ENCODE data around the gene SLC45A1.

The SLC45A1 gene

DNA sequence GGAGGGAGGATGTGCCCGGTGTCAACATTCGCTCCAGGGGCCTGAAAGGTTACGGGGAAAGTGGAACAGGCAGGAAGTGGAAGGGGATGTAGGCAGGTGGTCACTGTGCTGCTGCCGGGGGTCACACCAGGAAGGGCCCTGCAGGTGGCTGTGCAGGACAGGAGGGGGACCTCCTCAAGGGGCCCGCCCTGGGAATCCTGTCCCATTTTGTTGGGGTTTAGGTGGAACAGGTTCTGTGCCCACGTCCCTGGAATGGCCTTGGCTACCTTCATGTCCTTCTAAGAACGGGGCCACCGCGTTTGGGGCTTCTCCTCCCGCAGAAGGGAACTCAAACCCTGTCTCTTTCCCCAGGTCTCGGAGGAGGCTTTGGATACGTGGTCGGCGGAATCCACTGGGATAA, 11.9 kb downstream of the SLC45A1 start:
- Histone ChIP-seq H3K4me1 (ENCODE audit: control insufficient read depth, low read depth, low read length) (no peaks in the 10 kb centered on the region), H3K9ac (ENCODE audit: low read length) (no peak overlapping the region), H3K4me3 (ENCODE audit: low read length) (no peak overlapping the region), H3K27ac (ENCODE audit: low read length) (no peak overlapping the region), H3K36me3 (ENCODE audit: control insufficient read depth, low read depth, low read length) (no peaks in the 10 kb centered on the region), H3K9me3 (ENCODE audit: control insufficient read depth, low read depth, low read length) (no peaks in the 10 kb centered on the region), H3K27me3 (ENCODE audit: control insufficient read depth, insufficient read depth, low read length) (no peaks in the 10 kb centered on the region)

- no peak overlapping the region for H3K4me3 ChIP-seq (ENCODE audit: low read length)
- H3K4me1 ChIP-seq (ENCODE audit: control insufficient read depth, low read depth, low read length) = no peaks in the 10 kb centered on the region
- no peak overlapping the region for H3K27ac ChIP-seq (ENCODE audit: low read length)
- H3K36me3 ChIP-seq (ENCODE audit: control insufficient read depth, low read depth, low read length) = no peaks in the 10 kb centered on the region
- no peaks in the 10 kb centered on the region for H3K9me3 ChIP-seq (ENCODE audit: control insufficient read depth, low read depth, low read length)
- no peak overlapping the region for H3K9ac ChIP-seq (ENCODE audit: low read length)
- H3K27me3 ChIP-seq (ENCODE audit: control insufficient read depth, insufficient read depth, low read length) = no peaks in the 10 kb centered on the region
These were observed 12.6 kb downstream of the SLC45A1 start for GRCh38 chr1:8330271-8331125.

- no peaks in the 10 kb centered on the region for H3K36me3 ChIP-seq (ENCODE audit: control insufficient read depth, low read depth, low read length)
- H3K9me3 ChIP-seq (ENCODE audit: control insufficient read depth, low read depth, low read length) = no peaks in the 10 kb centered on the region
- H3K4me1 ChIP-seq (ENCODE audit: control insufficient read depth, low read depth, low read length) = no peaks in the 10 kb centered on the region
- no peaks in the 10 kb centered on the region for H3K27me3 ChIP-seq (ENCODE audit: control insufficient read depth, insufficient read depth, low read length)
- no peak overlapping the region for H3K27ac ChIP-seq (ENCODE audit: low read length)
- H3K4me3 ChIP-seq (ENCODE audit: low read length) = no peak overlapping the region
- no peak overlapping the region for H3K9ac ChIP-seq (ENCODE audit: low read length)
These were observed 14.9 kb downstream of the SLC45A1 start for GRCh38 chr1:8332806-8333205.

- Histone ChIP-seq H3K9ac (ENCODE audit: low read length) (no peak overlapping the region), H3K27ac (ENCODE audit: low read length) (no peak overlapping the region), H3K4me1 (ENCODE audit: control insufficient read depth, low read depth, low read length) (no peaks in the 10 kb centered on the region), H3K4me3 (ENCODE audit: low read length) (no peak overlapping the region), H3K27me3 (ENCODE audit: control insufficient read depth, insufficient read depth, low read length) (no peaks in the 10 kb centered on the region), H3K36me3 (ENCODE audit: control insufficient read depth, low read depth, low read length) (no peaks in the 10 kb centered on the region), H3K9me3 (ENCODE audit: control insufficient read depth, low read depth, low read length) (no peaks in the 10 kb centered on the region)
These were observed 15.5 kb downstream of the SLC45A1 start for GRCh38 chr1:8333246-8333987.

GRCh38 chr1:8334106-8334851, 16.4 kb downstream of the SLC45A1 start:
- H3K4me3 ChIP-seq (ENCODE audit: low read length) = no peak overlapping the region

GRCh38 chr1:8335246-8335645, 17.3 kb downstream of the SLC45A1 start:
- Histone ChIP-seq H3K27me3 (ENCODE audit: control insufficient read depth, insufficient read depth, low read length) (no peaks in the 10 kb centered on the region), H3K36me3 (ENCODE audit: control insufficient read depth, low read depth, low read length) (no peaks in the 10 kb centered on the region), H3K9me3 (ENCODE audit: control insufficient read depth, low read depth, low read length) (no peaks in the 10 kb centered on the region), H3K4me1 (ENCODE audit: control insufficient read depth, low read depth, low read length) (no peaks in the 10 kb centered on the region), H3K9ac (ENCODE audit: low read length) (no peak overlapping the region), H3K4me3 (ENCODE audit: low read length) (no peak overlapping the region), H3K27ac (ENCODE audit: low read length) (no peak overlapping the region)

More at GRCh38 chr1:8334106-8334851, 16.4 kb downstream of the SLC45A1 start:
- Histone ChIP-seq H3K36me3 (ENCODE audit: control insufficient read depth, low read depth, low read length) (no peaks in the 10 kb centered on the region), H3K9ac (ENCODE audit: low read length) (no peak overlapping the region), H3K27ac (ENCODE audit: low read length) (no peak overlapping the region), H3K4me1 (ENCODE audit: control insufficient read depth, low read depth, low read length) (no peaks in the 10 kb centered on the region), H3K9me3 (ENCODE audit: control insufficient read depth, low read depth, low read length) (no peaks in the 10 kb centered on the region), H3K27me3 (ENCODE audit: control insufficient read depth, insufficient read depth, low read length) (no peaks in the 10 kb centered on the region)

GRCh38 chr1:8337776-8338525, 20.0 kb downstream of the SLC45A1 start:
- Histone ChIP-seq H3K9me3 (ENCODE audit: control insufficient read depth, low read depth, low read length) (no peaks in the 10 kb centered on the region), H3K36me3 (ENCODE audit: control insufficient read depth, low read depth, low read length) (no peaks in the 10 kb centered on the region), H3K4me3 (ENCODE audit: low read length) (no peak overlapping the region), H3K27me3 (ENCODE audit: control insufficient read depth, insufficient read depth, low read length) (no peaks in the 10 kb centered on the region), H3K27ac (ENCODE audit: low read length) (no peak overlapping the region), H3K9ac (ENCODE audit: low read length) (no peak overlapping the region), H3K4me1 (ENCODE audit: control insufficient read depth, low read depth, low read length) (no peaks in the 10 kb centered on the region)

DNA sequence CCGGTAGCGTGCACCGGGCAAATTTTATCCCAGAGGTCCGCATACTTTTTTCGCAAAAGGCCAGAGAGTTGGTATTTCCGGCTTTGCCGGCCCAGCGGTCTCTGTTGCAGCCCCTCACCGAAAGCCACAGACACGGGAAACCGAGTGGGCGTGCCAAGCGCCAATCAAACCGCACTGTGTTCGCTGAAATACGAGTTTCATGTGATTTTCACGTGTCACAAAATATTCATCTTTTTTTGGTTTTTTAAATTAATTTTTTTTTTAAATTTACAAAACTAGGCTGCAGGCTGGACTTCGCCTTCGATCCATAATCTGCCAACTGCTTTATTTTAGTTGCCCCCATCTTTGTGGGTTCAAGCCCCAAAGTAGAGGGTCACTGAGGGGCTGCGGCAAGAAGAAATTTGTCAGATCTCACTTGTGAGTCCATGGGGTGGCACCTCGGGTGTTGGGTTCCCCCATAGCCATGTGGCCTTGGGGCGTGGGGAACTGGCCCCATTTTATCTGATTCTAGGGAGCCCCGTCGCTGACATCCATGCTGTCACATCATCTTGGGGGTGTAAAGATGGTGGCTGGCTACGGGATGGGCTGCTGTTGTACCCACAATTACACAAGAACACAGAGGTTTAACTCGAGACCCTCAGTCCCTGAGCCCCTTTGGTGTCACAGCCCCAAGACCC, 20.8 kb downstream of the SLC45A1 start:
- no peaks in the 10 kb centered on the region for H3K9me3 ChIP-seq (ENCODE audit: control insufficient read depth, low read depth, low read length)
- H3K4me3 ChIP-seq (ENCODE audit: low read length) = no peak overlapping the region
- H3K36me3 ChIP-seq (ENCODE audit: control insufficient read depth, low read depth, low read length) = no peaks in the 10 kb centered on the region
- no peak overlapping the region for H3K27ac ChIP-seq (ENCODE audit: low read length)
- H3K27me3 ChIP-seq (ENCODE audit: control insufficient read depth, insufficient read depth, low read length) = no peaks in the 10 kb centered on the region
- H3K9ac ChIP-seq (ENCODE audit: low read length) = no peak overlapping the region
- H3K4me1 ChIP-seq (ENCODE audit: control insufficient read depth, low read depth, low read length) = no peaks in the 10 kb centered on the region

- H3K36me3 ChIP-seq (ENCODE audit: control insufficient read depth, low read depth, low read length) = no peaks in the 10 kb centered on the region
- H3K27me3 ChIP-seq (ENCODE audit: control insufficient read depth, insufficient read depth, low read length) = no peaks in the 10 kb centered on the region
- H3K9me3 ChIP-seq (ENCODE audit: control insufficient read depth, low read depth, low read length) = no peaks in the 10 kb centered on the region
- H3K27ac ChIP-seq (ENCODE audit: low read length) = no peak overlapping the region
- no peak overlapping the region for H3K4me3 ChIP-seq (ENCODE audit: low read length)
- H3K9ac ChIP-seq (ENCODE audit: low read length) = no peak overlapping the region
- H3K4me1 ChIP-seq (ENCODE audit: control insufficient read depth, low read depth, low read length) = no peaks in the 10 kb centered on the region
These were observed 21.3 kb downstream of the SLC45A1 start for GRCh38 chr1:8339203-8339600.

GRCh38 chr1:8340448-8340847, 22.5 kb downstream of the SLC45A1 start:
- Histone ChIP-seq H3K9me3 (ENCODE audit: control insufficient read depth, low read depth, low read length) (no peaks in the 10 kb centered on the region), H3K27ac (ENCODE audit: low read length) (no peak overlapping the region), H3K4me3 (ENCODE audit: low read length) (no peak overlapping the region), H3K9ac (ENCODE audit: low read length) (no peak overlapping the region), H3K36me3 (ENCODE audit: control insufficient read depth, low read depth, low read length) (no peaks in the 10 kb centered on the region), H3K4me1 (ENCODE audit: control insufficient read depth, low read depth, low read length) (no peaks in the 10 kb centered on the region), H3K27me3 (ENCODE audit: control insufficient read depth, insufficient read depth, low read length) (no peaks in the 10 kb centered on the region)

Measured in iPS-18a (cell line).